ENCODE results near the gene LRRN1.
"Not testable (repeated sequence)": the region's sequence is repeated elsewhere in the genome, so short reads cannot be mapped to it uniquely, and the experiment has no call there.

LRRN1 gene

GRCh38 chr3:3821777-3822176, 22.5 kb downstream of the LRRN1 start:
- Histone ChIP-seq H3K9ac (ENCODE audit: low read depth, low read length) (no peak overlapping the region), H3K79me2 (ENCODE audit: insufficient read depth, low read length) (no peaks in the 10 kb centered on the region), H2AFZ (ENCODE audit: low read depth, low read length) (no peak overlapping the region), H4K20me1 (ENCODE audit: insufficient read depth, low read length) (no peaks in the 10 kb centered on the region), H3K9me3 (ENCODE audit: insufficient read depth, low read length, severe bottlenecking) (no peaks in the 10 kb centered on the region), H3K4me1 (ENCODE audit: insufficient read depth, low read length) (no peaks in the 10 kb centered on the region), H3K27me3 (ENCODE audit: insufficient read depth, low read length, poor library complexity) (no peaks in the 10 kb centered on the region), H3K4me3 (ENCODE audit: low read depth in 1 of 2, low read length in 2 of 2) (no peak overlapping the region), H3K27ac (ENCODE audit: low read length) (no peak overlapping the region), H3K4me2 (ENCODE audit: insufficient read depth, low read length) (no peak overlapping the region), H3K36me3 (ENCODE audit: insufficient read depth, low read length) (no peaks in the 10 kb centered on the region)
- DNase-seq (no peak), ATAC-seq (ENCODE audit: insufficient read depth, low read depth) (no peak)
- TF ChIP-seq CTCF (IDR thresholded peaks at IDR 0.05; ENCODE audit: borderline replicate concordance, extremely low read depth, low read length, poor library complexity, severe bottlenecking): no peak
- no peak for TF ChIP-seq EZH2 (IDR thresholded peaks at IDR 0.05; ENCODE audit: borderline replicate concordance, low read depth, low read length, severe bottlenecking)

- ATAC-seq (ENCODE audit: insufficient read depth, low read depth) (no peak), DNase-seq (no peak)
- no peak overlapping the region for H3K4me3 ChIP-seq (ENCODE audit: low read depth in 1 of 2, low read length in 2 of 2)
- no peak for TF ChIP-seq EZH2 (IDR thresholded peaks at IDR 0.05; ENCODE audit: borderline replicate concordance, low read depth, low read length, severe bottlenecking)
- TF ChIP-seq CTCF (IDR thresholded peaks at IDR 0.05; ENCODE audit: borderline replicate concordance, extremely low read depth, low read length, poor library complexity, severe bottlenecking): no peak
- no peaks in the 10 kb centered on the region for H3K27me3 ChIP-seq (ENCODE audit: insufficient read depth, low read length, poor library complexity)
- H3K4me1 ChIP-seq (ENCODE audit: insufficient read depth, low read length): no peaks in the 10 kb centered on the region
- H3K9ac ChIP-seq (ENCODE audit: low read depth, low read length): no peak overlapping the region
- no peaks in the 10 kb centered on the region for H4K20me1 ChIP-seq (ENCODE audit: insufficient read depth, low read length)
- no peaks in the 10 kb centered on the region for H3K79me2 ChIP-seq (ENCODE audit: insufficient read depth, low read length)
- no peak overlapping the region for H3K27ac ChIP-seq (ENCODE audit: low read length)
- H2AFZ ChIP-seq (ENCODE audit: low read depth, low read length): no peak overlapping the region
- no peak overlapping the region for H3K4me2 ChIP-seq (ENCODE audit: insufficient read depth, low read length)
- H3K9me3 ChIP-seq (ENCODE audit: insufficient read depth, low read length, severe bottlenecking): no peaks in the 10 kb centered on the region
- no peaks in the 10 kb centered on the region for H3K36me3 ChIP-seq (ENCODE audit: insufficient read depth, low read length)
Observed at GRCh38 chr3:3825035-3825434, 25.8 kb downstream of the LRRN1 start.

GRCh38 chr3:3826521-3826920, 27.3 kb downstream of the LRRN1 start:
- Histone ChIP-seq H3K36me3 (ENCODE audit: insufficient read depth, low read length) (no peaks in the 10 kb centered on the region), H3K9ac (ENCODE audit: low read depth, low read length) (no peak overlapping the region), H3K9me3 (ENCODE audit: insufficient read depth, low read length, severe bottlenecking) (no peaks in the 10 kb centered on the region), H3K27me3 (ENCODE audit: insufficient read depth, low read length, poor library complexity) (no peaks in the 10 kb centered on the region), H2AFZ (ENCODE audit: low read depth, low read length) (no peak overlapping the region), H3K4me2 (ENCODE audit: insufficient read depth, low read length) (no peak overlapping the region), H3K4me1 (ENCODE audit: insufficient read depth, low read length) (no peaks in the 10 kb centered on the region), H3K27ac (ENCODE audit: low read length) (no peak overlapping the region), H4K20me1 (ENCODE audit: insufficient read depth, low read length) (no peaks in the 10 kb centered on the region), H3K79me2 (ENCODE audit: insufficient read depth, low read length) (no peaks in the 10 kb centered on the region), H3K4me3 (ENCODE audit: low read depth in 1 of 2, low read length in 2 of 2) (no peak overlapping the region)
- TF ChIP-seq EZH2 (IDR thresholded peaks at IDR 0.05; ENCODE audit: borderline replicate concordance, low read depth, low read length, severe bottlenecking) (no peak), CTCF (IDR thresholded peaks at IDR 0.05; ENCODE audit: borderline replicate concordance, extremely low read depth, low read length, poor library complexity, severe bottlenecking) (no peak)
- ATAC-seq (ENCODE audit: insufficient read depth, low read depth) (no peak), DNase-seq (no peak)

- no peaks in the 10 kb centered on the region for H3K4me1 ChIP-seq (ENCODE audit: insufficient read depth, low read length)
- no peaks in the 10 kb centered on the region for H4K20me1 ChIP-seq (ENCODE audit: insufficient read depth, low read length)
- H3K9ac ChIP-seq (ENCODE audit: low read depth, low read length): no peak overlapping the region
- TF ChIP-seq CTCF (IDR thresholded peaks at IDR 0.05; ENCODE audit: borderline replicate concordance, extremely low read depth, low read length, poor library complexity, severe bottlenecking): no peak
- no peak for TF ChIP-seq EZH2 (IDR thresholded peaks at IDR 0.05; ENCODE audit: borderline replicate concordance, low read depth, low read length, severe bottlenecking)
- H3K79me2 ChIP-seq (ENCODE audit: insufficient read depth, low read length): no peaks in the 10 kb centered on the region
- no peaks in the 10 kb centered on the region for H3K36me3 ChIP-seq (ENCODE audit: insufficient read depth, low read length)
- ATAC-seq (ENCODE audit: insufficient read depth, low read depth) (no peak), DNase-seq (no peak)
- no peaks in the 10 kb centered on the region for H3K9me3 ChIP-seq (ENCODE audit: insufficient read depth, low read length, severe bottlenecking)
- no peaks in the 10 kb centered on the region for H3K27me3 ChIP-seq (ENCODE audit: insufficient read depth, low read length, poor library complexity)
- no peak overlapping the region for H2AFZ ChIP-seq (ENCODE audit: low read depth, low read length)
- no peak overlapping the region for H3K4me2 ChIP-seq (ENCODE audit: insufficient read depth, low read length)
- no peak overlapping the region for H3K27ac ChIP-seq (ENCODE audit: low read length)
- H3K4me3 ChIP-seq (ENCODE audit: low read depth in 1 of 2, low read length in 2 of 2): no peak overlapping the region
Observed at GRCh38 chr3:3827111-3827510, 27.9 kb downstream of the LRRN1 start.

- not testable (repeated sequence) for H3K4me3 ChIP-seq (ENCODE audit: low read depth in 1 of 2, low read length in 2 of 2); ATAC-seq (ENCODE audit: insufficient read depth, low read depth); H3K79me2 ChIP-seq (ENCODE audit: insufficient read depth, low read length); H4K20me1 ChIP-seq (ENCODE audit: insufficient read depth, low read length); H3K4me2 ChIP-seq (ENCODE audit: insufficient read depth, low read length); H3K9me3 ChIP-seq (ENCODE audit: insufficient read depth, low read length, severe bottlenecking); DNase-seq; H2AFZ ChIP-seq (ENCODE audit: low read depth, low read length); H3K4me1 ChIP-seq (ENCODE audit: insufficient read depth, low read length); H3K36me3 ChIP-seq (ENCODE audit: insufficient read depth, low read length); H3K27ac ChIP-seq (ENCODE audit: low read length); H3K9ac ChIP-seq (ENCODE audit: low read depth, low read length); H3K27me3 ChIP-seq (ENCODE audit: insufficient read depth, low read length, poor library complexity)
Observed at GRCh38 chr3:3828417-3828816, 29.2 kb downstream of the LRRN1 start.

Measured in DND-41 (cell line).